Superior temporal gyrus (tissue), 1 donor: ENCODE data around the gene SPEF1.

Source experiments
- DNase-seq: peaks from one replicate; pipeline ENCODE4 v3.0.0-alpha.2; 2016; ENCODE audit errors: extremely low spot score

SPEF1 gene

GRCh38 chr20:3730803-3731672, 50.2 kb downstream of the SPEF1 start:
- no peak for DNase-seq

GRCh38 chr20:3729811-3730540, 51.3 kb downstream of the SPEF1 start:
- no peak for DNase-seq

- no peak for DNase-seq
Measured at GRCh38 chr20:3729378-3729777, 51.9 kb downstream of the SPEF1 start.

GRCh38 chr20:3728876-3729275, 52.4 kb downstream of the SPEF1 start:
- no peak for DNase-seq

- no peak for DNase-seq
Measured at GRCh38 chr20:3728354-3728753, 52.9 kb downstream of the SPEF1 start.
